Germinal center (tissue), 1 donor: Measurements from ENCODE around the gene UBE2QL1.

ENCODE experiments used
- DNase-seq: peaks from one replicate; pipeline ENCODE4 v3.0.0; 2012; ENCODE audit warnings: mixed read lengths, low spot score

UBE2QL1 gene

GRCh38 chr5:6454628-6455053 is 6.0 kb downstream of the UBE2QL1 start:
- DNase-seq = no peak

DNA sequence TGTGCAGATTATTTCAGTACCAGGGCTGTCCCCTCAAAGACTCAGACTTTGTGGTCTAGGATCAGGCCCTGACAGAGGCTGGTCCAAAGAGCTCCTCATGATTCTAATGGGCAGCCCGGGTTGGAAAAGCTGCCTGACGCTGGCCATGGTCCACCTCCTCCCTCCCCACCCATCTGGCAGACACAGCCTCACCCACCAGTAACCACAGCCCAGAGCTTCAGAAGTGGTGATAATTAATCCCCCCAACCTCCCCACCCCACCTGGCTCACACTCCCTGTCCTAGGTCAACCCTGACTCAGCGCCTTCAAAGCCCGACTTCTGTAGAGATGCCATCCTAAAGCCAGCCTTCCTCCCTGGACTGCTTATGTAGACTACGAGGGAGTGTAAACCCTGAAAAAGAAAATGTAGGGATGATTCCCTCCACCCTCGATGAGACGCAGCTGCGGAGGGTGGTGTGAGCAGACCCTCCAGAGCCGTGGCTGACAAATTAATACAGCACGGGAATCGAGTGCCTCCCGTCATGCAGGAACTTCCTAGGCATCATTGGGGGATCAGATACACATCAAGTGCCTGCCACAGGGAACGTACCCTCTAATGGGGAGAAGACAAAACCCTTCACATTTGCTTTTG is 7.0 kb downstream of the UBE2QL1 start:
- no peak for DNase-seq

- no peak for DNase-seq
Measured at GRCh38 chr5:6456766-6457370, 8.2 kb downstream of the UBE2QL1 start.

DNA sequence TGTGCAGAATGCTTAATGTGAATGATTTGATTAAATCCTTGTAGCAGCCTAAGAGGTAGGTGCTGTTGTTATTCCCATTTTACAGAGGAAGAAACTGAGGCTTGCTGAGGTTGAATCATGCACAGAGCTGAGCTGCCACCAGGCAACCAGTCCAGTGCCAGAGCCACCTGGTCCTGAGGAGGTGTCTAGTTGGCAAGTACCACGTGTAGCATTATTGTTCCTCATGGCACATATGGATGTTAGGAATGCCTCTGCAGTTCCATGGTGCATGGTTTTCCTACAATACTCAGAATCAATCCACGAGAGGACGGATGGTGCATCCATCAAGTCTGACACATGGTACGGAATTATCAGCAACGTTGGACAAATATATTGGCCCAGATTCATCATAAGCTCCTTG is 8.9 kb downstream of the UBE2QL1 start:
- DNase-seq = no peak

DNA sequence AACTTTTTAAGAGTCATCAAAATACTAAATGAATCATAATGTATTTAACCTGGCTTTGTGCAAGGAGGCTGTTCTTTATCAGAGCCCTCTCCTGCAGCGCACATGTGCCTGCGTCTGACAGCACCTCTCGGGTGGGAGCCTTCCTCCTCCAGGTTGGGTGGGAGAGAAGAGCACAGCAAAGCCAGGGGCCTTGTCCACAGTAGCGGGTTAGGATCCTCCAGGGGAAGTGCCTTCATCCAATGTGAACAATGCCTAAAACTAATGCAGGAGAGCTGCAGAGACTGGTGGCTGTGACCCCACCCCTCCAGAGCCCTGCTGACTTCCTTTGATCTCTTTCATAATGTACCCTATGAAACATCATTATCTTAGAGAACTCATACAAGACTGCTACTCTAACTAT is 10.2 kb downstream of the UBE2QL1 start:
- no peak for DNase-seq

DNA sequence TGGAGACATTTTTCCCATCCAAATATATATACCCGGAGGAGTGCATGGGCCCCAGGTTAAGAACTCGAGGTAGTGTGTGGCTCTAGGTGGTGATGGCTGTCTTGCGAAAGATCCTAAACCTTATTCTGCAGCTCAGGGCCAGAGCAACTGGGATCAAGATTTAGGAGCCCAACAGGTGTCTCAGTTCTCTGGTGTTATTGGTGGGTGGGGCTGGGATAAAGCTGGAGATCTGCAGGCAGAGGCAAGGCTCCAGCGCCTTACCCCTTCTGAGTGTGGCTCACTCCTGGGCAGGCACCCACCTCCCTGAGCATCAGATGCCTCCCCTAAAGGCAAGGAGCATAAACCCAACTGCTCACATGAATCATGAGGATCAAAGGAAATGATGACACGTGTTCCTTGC is 11.2 kb downstream of the UBE2QL1 start:
- no peak for DNase-seq

DNA sequence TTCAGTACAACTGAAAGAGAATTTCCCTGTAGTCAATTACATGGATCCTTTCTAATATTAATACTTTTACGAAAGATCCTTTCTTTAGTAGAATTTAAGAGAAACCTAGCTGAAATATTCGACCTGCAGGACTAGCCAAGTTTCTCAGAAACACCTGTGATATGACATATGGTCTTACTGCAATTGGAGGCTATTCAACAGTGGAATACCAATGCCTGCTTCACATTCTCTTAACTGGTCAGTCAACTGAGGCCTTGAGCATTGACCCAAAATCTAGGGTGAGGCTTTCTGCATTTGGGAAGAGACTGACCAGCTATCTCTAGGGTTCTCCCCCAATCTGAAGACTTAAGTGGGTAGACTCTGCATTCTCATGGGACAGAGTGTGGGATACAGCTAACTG is 12.3 kb downstream of the UBE2QL1 start:
- no peak for DNase-seq

GRCh38 chr5:6461793-6462650 is 13.4 kb downstream of the UBE2QL1 start:
- no peak for DNase-seq

GRCh38 chr5:6462671-6463070 is 14.0 kb downstream of the UBE2QL1 start:
- DNase-seq = no peak

- no peak for DNase-seq
Measured at GRCh38 chr5:6464441-6464840, 15.8 kb downstream of the UBE2QL1 start.

DNA sequence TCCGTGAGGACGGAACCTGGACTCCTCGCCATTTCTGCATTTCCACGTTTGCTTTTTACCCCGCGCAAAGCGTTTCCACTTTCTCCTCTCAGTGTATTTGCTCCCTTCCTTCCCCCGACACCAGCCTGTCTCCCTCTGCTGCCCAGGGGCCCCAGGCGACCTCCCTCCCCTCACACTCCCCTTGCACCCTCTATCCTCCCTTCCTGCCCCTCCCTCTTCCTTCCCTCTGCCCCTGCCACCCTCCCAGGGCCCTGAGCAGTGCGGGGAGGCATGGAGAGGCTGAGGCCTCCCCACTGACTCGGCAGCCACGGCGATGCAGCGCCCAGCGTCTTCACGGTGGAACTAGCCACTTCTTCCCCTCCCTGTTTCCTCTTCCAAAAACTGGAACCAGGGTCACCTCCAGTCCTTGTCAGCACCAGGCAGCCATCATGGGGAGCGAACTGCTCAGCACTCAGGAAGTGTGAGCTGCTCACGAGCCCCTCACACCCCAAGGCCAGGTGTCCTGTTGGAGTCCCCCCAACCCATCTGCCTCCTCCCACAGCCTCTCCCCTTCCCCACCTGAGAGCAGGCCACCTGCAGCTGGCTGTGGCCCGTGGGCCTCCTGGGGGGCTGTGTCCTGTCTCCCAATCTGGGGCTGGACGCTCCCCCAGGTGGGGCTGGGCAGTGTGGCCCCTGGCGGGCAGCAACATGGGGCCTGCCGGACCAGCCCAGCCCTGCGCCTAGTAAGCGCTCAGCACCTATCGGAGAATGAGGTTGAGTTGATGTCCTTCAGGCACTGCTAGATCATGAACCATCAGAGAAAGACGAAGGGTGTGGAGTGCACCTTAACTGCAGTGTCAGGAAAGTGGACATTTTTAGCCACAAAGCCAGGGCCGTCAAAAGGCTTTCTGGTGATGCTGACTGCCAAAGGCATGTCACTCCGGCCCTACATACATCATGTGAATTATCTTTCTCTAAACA is 17.5 kb downstream of the UBE2QL1 start:
- DNase-seq = no peak

- DNase-seq = no peak
Measured at GRCh38 chr5:6466975-6467567, 18.4 kb downstream of the UBE2QL1 start.

DNA sequence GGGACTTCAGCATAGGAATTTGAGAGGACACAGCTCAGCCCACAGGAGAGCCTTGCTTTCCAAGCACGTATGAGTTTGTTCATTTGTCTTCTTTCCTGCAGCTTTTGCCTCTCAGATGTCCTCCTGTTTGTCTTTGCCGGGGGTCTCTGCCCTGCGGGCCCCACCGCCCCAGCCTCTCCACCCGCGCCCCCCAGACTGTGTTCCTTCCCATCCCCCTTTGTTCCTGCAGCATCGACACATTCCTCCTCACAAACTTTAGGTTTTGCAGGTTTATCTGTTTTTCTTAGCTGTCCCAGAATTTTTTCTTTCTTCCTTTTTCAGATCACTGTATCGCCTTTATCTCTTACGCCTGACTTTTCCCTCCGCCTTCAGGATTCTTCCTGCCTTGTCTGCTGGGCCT is 18.9 kb downstream of the UBE2QL1 start:
- no peak for DNase-seq

DNA sequence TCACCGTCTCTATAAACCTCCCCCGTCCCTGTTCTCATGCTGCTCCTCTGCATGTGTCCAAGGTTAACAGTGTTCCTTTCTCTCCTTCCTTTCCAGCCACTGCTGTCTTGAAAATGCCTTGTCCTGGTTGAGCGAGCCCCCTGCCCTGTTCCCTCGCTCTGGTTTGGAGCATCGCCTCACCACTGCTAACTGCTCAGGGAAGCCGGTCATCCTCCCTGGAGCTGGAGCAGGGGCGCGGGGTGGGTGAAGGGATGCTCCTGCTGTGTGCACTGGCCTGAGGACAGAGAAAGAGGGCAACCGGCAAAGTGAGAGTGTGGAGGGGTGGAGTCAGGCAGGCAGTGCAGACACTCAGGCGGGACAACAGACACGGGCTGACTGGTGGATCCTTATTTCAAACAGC is 19.4 kb downstream of the UBE2QL1 start:
- DNase-seq = no peak

GRCh38 chr5:6468870-6469269 is 20.2 kb downstream of the UBE2QL1 start:
- no peak for DNase-seq

- DNase-seq = no peak
Measured at GRCh38 chr5:6469836-6470235, 21.2 kb downstream of the UBE2QL1 start.

DNA sequence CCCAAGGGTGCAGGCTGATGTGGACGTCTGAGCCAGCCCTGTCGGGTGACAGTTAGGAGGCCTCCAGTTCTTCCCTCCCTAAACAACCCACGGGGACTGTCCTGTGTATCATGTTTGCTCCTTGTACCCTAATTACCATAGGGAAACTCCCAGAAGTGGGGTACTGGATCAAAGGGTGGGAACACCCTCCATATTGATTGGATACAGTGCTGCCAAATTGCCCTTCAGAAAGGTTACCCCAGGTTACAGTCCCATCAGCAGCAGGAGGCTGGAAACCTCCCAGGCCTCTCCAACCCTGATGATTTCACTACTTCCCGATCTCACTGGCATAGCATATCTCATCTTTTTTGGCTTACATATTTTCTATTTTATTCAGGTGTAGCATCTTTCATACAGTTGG is 22.0 kb downstream of the UBE2QL1 start:
- DNase-seq = no peak

GRCh38 chr5:6471252-6471651 is 22.6 kb downstream of the UBE2QL1 start:
- no peak for DNase-seq

DNA sequence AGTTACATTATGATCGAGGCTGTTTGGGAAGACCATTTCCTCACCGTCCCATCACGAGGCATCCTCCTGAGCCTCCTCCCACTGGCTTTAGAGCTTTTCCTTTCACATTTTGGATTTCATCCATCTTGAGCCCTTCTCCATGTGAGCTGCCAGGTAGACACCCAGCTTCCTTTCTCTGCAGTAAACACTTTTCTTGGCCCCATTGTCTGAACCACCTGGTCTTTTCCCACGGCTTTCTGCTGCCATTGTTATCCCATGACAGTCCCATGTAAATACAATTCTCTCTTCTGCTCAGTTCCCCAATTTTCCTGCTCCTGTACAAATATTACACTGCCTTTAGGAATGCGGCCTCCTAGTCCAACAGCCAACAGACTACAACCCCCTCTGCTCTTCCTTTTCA is 24.1 kb downstream of the UBE2QL1 start:
- DNase-seq = no peak

DNA sequence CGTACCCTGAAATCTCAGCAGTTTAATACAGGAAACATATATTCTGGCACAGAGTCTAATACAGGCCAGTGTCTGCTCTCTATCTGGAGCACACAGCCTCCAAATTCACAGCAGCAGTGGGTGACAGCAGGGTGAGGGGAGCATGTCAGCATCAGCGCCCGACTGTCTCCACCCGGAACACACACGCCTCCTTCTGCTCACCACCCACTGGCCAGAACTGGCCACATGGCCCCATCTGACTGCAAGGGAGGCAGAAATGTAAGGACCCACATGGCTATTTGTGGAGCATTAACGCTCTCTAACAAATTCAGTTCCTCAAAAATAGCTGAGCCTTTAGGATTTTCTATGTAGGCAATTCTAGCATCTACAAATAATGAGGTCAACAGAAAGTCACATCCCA is 24.6 kb downstream of the UBE2QL1 start:
- no peak for DNase-seq

GRCh38 chr5:6475626-6476312 is 27.1 kb downstream of the UBE2QL1 start:
- no peak for DNase-seq
